HEK293 (cell line): Measurements from ENCODE around the gene PSD2.

ENCODE experiments used
- BCL6B ChIP-seq: fragments of 450-650 bp; formaldehyde crosslinking; IDR thresholded peaks from 2 replicates; pipeline ENCODE4 v1.5.1; 2017; ENCODE audit warnings: missing biosample characterization, missing genetic modification characterization
- GLIS1 ChIP-seq: fragments of 450-650 bp; formaldehyde crosslinking; IDR thresholded peaks from 2 replicates; pipeline ENCODE4 v1.5.1; 2016; ENCODE audit warnings: missing biosample characterization, missing genetic modification characterization
- SALL2 ChIP-seq: fragments of 450-650 bp; formaldehyde crosslinking; IDR thresholded peaks from 2 replicates; pipeline ENCODE4 v1.5.0; 2017; ENCODE audit warnings: missing biosample characterization, mild to moderate bottlenecking, missing genetic modification characterization, borderline replicate concordance
- SCRT2 ChIP-seq: fragments of 450-650 bp; formaldehyde crosslinking; IDR thresholded peaks from 2 replicates; pipeline ENCODE4 v1.5.1; 2016; ENCODE audit warnings: missing biosample characterization, missing genetic modification characterization
- SP2 ChIP-seq: fragments of 450-650 bp; formaldehyde crosslinking; IDR thresholded peaks from 2 replicates; pipeline ENCODE4 v1.5.1; 2016; ENCODE audit warnings: missing biosample characterization, missing genetic modification characterization
- ZBTB1 ChIP-seq: fragments of 450-650 bp; formaldehyde crosslinking; IDR thresholded peaks from 2 replicates; pipeline ENCODE4 v1.5.1; 2016; ENCODE audit warnings: missing biosample characterization, missing genetic modification characterization
- ZBTB44 ChIP-seq: fragments of 450-650 bp; IDR thresholded peaks from 2 replicates; pipeline ENCODE4 v1.5.1; 2018; ENCODE audit warnings: missing biosample characterization, mild to moderate bottlenecking, missing genetic modification characterization
- ZBTB8A ChIP-seq: fragments of 450-650 bp; formaldehyde crosslinking; IDR thresholded peaks from 2 replicates; pipeline ENCODE4 v1.5.1; 2016; ENCODE audit warnings: missing biosample characterization, missing genetic modification characterization
- ZNF10 ChIP-seq: fragments of 450-650 bp; formaldehyde crosslinking; IDR thresholded peaks from 2 replicates; pipeline ENCODE4 v1.5.1; 2017; ENCODE audit warnings: missing biosample characterization, missing genetic modification characterization
- ZNF133 ChIP-seq: fragments of 450-650 bp; formaldehyde crosslinking; IDR thresholded peaks from 2 replicates; pipeline ENCODE4 v1.5.1; 2016; ENCODE audit warnings: missing biosample characterization, missing genetic modification characterization
- ZNF148 ChIP-seq: fragments of 450-650 bp; formaldehyde crosslinking; IDR thresholded peaks from 2 replicates; pipeline ENCODE4 v1.5.0; 2017; ENCODE audit warnings: missing biosample characterization, missing genetic modification characterization, borderline replicate concordance
- ZNF184 ChIP-seq: fragments of 450-650 bp; IDR thresholded peaks from 2 replicates; pipeline ENCODE4 v1.5.1; 2018; ENCODE audit warnings: missing biosample characterization, mild to moderate bottlenecking, missing genetic modification characterization
- ZNF335 ChIP-seq: fragments of 450-650 bp; formaldehyde crosslinking; conservative IDR thresholded peaks from 2 replicates; pipeline ENCODE4 v1.5.1; 2016; ENCODE audit warnings: missing biosample characterization, missing genetic modification characterization
- ZNF341 ChIP-seq: fragments of 450-650 bp; formaldehyde crosslinking; IDR thresholded peaks from 2 replicates; pipeline ENCODE4; 2016; ENCODE audit warnings: low read depth, missing biosample characterization, missing genetic modification characterization
- ZNF398 ChIP-seq: fragments of 450-650 bp; formaldehyde crosslinking; IDR thresholded peaks from 2 replicates; pipeline ENCODE4 v1.5.1; 2017; ENCODE audit warnings: missing biosample characterization, missing genetic modification characterization
- ZNF473 ChIP-seq: fragments of 450-650 bp; formaldehyde crosslinking; IDR thresholded peaks from 2 replicates; pipeline ENCODE4 v1.5.1; 2017; ENCODE audit warnings: missing biosample characterization, missing genetic modification characterization
- ZNF518A ChIP-seq: fragments of 450-650 bp; formaldehyde crosslinking; conservative IDR thresholded peaks from 2 replicates; pipeline ENCODE4 v1.5.1; 2016; ENCODE audit warnings: low read depth, missing biosample characterization, missing genetic modification characterization
- ZNF670 ChIP-seq: fragments of 450-650 bp; formaldehyde crosslinking; IDR thresholded peaks from 2 replicates; pipeline ENCODE4 v1.5.1; 2016; ENCODE audit warnings: missing biosample characterization, missing genetic modification characterization, low read depth
- ZSCAN5A ChIP-seq: fragments of 450-650 bp; formaldehyde crosslinking; IDR thresholded peaks from 2 replicates; pipeline ENCODE4 v1.5.1; 2016; ENCODE audit warnings: missing biosample characterization, missing genetic modification characterization

Gene PSD2

GRCh38 chr5:139795074-139796001 lies at the start of gene PSD2 (continued):
- TF ChIP-seq GLIS1 (tag by site-specific recombination) (peak; percentile 30; the same call in 1 of the 2 replicates), ZBTB44 (no peak), ZNF473 (no peak), ZBTB1 (no peak), ZNF341 (tag by site-specific recombination) (peak; percentile 80), ZNF133 (tag by site-specific recombination) (no peak), ZNF184 (no peak), ZNF398 (tag by site-specific recombination) (peak; percentile 66), SALL2 (tag by site-specific recombination) (no peak), ZNF335 (tag by site-specific recombination) (peak; percentile 19), ZNF670 (tag by site-specific recombination) (no peak), ZBTB8A (peak; percentile 41; the same call in 1 of the 2 replicates), BCL6B (tag by site-specific recombination) (no peak), ZNF148 (tag by site-specific recombination) (no peak), SP2 (tag by site-specific recombination) (peak; percentile 57), ZNF518A (tag by site-specific recombination) (no peak), SCRT2 (tag by site-specific recombination) (no peak), ZSCAN5A (no peak), ZNF10 (tag by site-specific recombination) (no peak)
- TF ChIP-seq, all 188 proteins: peak for 15
